EL (cell line): Measurements from ENCODE around the gene PABPN1L.
"Not testable (repeated sequence)": the region's sequence is repeated elsewhere in the genome, so short reads cannot be mapped to it uniquely, and the experiment has no call there.

Experiments
- DNase-seq: peaks from one replicate; pipeline ENCODE4 v3.0.0-alpha.2; 2016

The PABPN1L gene

DNA sequence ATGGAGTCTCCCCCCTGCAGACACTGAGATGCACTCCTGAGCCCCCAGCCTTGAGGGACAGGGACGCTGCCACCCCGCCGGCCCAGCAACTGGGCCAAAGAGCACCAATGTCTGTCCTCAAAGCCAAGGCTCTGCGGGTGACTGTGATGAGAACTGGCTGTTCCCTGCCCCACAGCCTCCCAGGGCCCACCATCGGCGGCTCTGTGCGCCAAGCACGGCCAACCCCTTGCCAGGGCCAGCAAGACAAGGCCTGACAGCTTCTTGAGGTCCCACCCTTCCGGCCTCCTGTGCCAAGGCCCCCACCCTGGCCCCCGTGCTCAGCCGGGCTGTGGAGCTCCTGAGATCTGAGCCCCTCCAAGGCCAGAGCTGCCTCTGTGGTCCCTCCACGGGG is 34.2 kb upstream of the PABPN1L start:
- no peak for DNase-seq

DNA sequence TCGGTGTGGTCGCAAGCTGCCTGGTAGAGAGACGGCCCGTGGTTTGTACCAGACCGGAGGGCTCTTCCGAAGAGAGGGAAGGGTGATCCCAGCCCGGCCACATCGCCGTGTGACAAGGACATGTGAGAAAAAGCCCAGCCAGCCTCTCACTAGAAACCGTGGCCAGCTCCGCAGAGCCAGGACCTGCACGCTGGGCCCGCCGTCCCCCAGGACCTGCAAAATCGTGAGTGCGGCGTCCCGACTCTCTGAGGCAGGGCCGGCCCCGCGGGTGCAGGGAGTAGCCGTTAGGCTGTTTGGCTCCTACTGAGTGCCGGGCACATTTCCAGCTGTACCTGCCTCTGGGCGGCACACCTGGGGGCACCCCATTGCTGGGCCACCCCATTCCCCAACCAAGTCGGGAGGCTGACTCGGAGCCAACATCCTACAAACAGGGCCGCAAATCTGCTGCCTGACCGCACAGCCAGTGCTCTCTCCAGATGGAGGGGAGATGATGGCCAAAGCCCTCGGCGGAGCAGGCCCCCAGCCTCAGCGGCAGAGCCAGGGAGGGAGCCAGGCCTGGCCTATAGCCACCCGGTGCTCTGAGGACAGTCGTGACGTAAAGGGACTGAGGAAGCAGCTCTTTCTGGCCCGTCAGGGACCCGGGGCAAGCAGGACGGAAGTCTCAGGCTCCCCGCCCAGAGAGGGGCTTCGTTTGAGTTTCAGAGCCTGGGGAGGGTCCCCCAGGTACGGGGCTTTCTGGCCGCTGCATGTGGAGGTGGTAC is 33.6 kb upstream of the PABPN1L start:
- DNase-seq = no peak

DNA sequence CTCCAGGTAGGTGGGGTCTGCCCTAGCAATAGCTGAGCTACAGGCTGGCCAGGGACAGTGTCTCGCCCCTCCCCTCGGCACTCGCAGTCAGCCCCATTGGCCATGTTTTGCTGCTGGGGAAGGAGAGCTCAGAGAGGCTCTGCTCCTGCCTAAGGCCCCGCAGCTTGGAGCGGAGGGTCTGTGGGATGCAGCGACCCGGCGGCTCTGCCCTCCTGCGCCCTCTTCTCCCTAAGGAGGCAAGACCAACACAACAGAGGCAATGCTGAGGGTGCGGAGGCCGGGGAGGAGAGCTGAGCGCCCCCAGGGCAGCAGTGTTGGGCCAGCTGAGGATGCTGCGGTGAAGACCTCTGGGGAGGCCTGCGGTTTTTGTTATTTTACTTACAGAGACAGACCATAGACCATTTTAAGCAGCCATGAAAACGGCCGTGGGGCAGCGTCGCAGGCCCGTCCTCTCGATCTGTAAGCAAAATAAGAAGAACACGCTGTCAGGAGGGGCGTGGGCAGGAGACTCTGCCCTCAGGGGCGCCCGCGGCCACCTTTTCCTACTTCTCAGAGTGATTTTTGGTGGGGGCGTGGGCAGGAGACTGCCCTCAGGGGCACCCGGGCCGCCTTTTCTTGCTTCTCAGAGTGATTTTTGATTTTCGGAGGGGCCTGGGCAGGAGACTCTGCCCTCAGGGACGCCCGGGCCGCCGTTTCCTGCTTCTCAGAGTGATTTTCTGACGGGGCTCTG is 31.4 kb upstream of the PABPN1L start:
- no peak for DNase-seq

DNA sequence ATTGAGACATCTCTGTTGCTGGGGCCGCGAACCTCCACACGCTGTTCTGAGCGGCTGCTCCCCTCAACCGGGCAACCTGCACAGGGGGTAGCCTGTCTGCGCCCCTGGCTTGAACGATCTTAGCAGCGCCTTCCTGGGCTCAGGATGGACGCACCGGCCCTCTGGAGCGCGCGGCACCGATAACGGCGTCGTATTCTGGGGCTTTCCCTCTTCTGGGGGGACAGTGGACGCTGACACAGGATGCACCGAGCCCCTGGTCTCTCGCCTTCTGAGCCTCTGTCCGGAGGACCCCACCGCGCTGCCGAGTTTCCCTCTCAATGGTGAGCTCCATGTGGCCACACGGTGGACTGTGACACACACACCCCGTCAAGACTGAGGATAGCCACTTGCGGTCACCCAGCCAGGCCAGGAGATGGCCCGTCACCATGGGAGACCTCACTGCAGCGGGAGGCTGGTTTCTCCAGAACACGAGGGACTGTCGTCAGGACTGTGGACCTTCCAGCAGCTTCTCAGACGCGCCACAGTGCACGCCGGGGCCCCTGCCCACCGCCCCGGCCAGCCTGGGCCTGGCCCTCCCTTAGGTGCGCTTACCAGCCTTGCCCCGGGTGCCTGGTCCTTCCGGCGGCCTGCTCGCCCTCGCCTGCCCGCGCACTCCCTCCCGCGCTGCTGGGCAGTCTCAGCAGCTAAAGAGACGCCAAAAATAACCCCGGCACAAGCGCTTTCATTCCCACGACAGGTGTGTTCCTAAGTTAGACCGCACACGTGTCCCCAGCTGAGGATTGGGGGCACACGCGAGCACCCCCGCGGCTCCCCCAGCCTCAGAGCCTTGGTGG is 30.0 kb upstream of the PABPN1L start:
- no peak for DNase-seq

DNA sequence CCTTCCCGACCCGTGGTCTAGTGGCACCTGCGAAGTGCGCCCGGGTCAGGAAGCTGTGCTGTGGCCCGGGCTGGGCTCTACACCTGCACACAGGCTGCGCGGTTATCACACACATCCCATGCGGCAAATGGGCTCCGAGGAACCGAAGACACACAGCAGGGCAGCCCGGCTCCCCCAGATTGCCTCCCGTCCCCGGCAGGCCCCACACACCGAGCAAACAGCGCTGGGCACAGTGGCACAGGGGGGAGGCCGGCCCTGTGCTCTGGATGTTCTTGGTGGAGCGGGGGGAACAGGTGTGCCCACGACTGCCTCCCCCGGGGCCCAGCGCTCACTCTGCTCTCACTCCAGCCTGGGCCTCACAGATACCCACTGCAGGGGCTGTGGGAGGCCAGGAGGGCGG is 28.9 kb upstream of the PABPN1L start:
- no peak for DNase-seq

DNA sequence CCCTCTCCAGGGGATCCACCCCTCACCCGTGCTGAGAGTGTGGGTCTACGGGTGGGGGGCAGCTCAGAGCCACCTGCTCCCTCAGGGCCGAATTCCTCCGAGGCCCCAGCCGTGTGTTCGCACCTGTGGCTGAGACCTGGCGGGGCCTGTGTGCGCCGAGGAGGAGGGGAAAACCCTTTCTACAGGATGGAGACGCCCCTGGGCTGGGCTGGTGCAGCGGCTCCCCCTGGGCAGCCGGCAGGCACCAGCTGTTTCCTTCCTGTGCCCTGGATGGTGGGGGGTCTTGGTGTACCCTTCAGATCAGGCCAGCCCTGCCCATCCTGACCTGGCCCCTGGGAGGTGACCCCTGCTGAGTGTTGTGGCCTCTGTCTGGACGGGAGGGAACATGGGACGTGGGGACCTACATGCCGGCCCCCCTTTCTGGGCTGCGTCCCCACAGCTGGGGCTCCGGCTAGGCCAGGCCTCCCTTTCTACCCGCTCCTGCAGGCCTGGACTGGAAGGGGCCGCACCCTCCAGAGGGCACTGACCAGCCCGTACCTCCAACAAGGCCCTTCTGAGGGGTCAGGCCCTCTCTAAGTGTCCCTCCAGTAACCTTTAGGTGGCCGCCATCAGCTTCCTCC is 28.3 kb upstream of the PABPN1L start:
- no peak for DNase-seq

DNA sequence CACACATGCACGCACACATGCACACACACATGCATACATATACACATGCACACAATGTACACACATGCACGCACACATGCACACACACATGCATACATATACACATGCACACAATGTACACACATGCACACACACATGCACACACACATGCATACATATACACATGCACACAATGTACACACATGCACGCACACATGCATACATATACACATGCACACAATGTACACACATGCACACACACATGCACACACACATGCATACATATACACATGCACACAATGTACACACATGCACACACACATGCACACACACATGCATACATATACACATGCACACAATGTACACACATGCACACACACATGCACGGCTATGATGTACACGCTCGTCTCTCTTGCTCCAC is 27.8 kb upstream of the PABPN1L start:
- not testable (repeated sequence) for DNase-seq

DNA sequence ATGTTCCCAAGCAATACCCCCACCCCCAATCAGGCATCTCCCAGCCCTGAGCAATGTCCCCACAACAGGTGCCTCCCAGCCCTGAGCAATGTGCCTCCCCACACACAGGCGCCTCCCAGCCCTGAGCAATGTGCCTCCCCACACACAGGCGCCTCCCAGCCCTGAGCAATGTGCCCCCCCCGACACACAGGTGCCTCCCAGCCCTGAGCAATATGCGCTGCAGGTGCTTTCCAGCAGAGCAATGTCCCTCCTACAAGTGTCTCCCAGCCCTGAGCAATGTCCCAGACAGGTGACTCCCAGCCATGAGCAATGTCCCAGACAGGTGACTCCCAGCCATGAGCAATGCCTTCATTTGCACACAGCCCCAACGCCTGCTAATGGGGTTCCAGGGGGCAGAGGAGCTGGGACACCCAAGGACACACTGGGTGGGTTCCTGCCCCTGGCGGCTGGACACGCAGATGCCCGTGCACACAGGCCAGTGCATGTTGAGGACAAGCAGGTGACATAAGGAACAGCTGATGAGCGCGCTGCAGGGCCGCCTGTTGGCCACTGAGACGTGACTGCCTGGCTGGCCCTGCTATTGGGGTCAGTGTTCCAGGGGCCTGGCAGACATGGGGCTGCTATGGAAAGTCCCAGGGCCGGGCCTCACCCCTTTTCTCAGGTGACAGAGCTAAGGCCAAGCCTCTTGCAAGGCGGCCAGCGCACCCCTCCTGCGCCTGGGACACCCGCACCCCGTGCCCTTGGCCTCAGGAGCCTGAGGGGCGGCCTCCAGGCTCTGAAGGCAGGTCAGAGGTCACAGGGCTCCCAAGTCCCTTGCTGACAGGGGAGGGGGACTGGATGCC is 26.9 kb upstream of the PABPN1L start:
- no peak for DNase-seq

DNA sequence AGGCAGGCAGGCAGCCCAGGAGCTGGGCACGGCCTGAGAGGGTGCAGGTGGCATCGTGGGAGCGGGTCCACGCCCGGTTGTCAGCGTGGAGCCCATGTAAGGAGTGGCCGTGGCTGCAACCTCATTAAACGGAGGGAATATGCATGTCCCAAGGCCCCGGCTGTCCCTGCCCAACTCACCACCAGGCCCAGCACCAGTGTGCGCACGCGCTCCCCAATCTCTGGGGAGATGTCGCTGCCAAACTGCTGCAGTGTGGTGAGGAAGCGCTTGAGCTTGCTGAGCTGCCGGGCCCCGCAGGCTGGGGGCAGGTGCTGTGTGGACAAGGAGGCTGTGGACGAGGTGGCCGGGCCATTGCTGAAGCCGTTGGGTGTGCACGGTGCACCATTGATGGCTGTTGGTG is 25.6 kb upstream of the PABPN1L start:
- DNase-seq = no peak

DNA sequence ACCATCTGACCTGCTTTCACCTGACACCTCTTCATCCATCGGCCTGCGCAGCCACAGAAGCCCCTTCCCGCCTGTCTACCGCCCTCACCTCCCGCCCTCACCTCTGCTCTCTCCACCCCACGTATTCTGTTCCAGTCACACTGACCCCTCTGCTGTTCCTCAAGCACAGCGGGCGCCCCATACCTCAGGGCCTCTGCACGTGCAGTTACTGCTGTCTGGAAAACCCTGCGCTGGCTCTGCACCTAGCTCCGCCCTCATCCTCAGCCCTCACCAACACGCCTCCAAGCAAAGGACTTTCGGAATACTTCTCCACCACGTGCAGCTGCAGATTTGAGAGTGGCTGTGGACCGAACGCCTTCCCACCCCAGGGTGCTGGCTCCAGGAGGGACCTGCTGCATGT is 24.6 kb upstream of the PABPN1L start:
- no peak for DNase-seq

DNA sequence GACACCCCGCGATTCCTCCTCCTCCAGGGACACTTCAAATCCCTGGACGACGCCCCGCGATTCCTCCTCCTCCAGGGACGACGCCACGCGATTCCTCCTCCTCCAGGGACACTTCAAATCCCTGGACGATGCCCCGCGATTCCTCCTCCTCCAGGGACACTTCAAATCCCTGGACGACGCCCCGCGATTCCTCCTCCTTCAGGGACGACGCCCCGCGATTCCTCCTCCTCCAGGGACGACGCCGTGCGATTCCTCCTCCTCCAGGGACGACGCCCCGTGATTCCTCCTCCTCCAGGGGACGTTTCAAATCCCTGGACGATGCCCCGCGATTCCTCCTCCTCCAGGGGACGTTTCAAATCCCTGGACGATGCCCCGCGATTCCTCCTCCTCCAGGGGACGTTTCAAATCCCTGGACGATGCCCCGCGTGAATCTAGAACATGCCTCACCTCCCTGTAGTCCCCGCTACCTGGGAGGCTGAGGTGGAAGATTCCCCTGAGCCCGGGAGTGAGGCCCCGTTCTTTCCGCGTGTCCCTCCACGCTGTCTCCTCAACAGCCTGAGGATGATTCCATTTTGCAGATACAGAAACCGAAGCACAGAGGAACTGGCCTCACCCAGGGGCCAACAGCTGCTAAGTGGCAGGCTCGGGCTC is 23.4 kb upstream of the PABPN1L start:
- not testable (repeated sequence) for DNase-seq

DNA sequence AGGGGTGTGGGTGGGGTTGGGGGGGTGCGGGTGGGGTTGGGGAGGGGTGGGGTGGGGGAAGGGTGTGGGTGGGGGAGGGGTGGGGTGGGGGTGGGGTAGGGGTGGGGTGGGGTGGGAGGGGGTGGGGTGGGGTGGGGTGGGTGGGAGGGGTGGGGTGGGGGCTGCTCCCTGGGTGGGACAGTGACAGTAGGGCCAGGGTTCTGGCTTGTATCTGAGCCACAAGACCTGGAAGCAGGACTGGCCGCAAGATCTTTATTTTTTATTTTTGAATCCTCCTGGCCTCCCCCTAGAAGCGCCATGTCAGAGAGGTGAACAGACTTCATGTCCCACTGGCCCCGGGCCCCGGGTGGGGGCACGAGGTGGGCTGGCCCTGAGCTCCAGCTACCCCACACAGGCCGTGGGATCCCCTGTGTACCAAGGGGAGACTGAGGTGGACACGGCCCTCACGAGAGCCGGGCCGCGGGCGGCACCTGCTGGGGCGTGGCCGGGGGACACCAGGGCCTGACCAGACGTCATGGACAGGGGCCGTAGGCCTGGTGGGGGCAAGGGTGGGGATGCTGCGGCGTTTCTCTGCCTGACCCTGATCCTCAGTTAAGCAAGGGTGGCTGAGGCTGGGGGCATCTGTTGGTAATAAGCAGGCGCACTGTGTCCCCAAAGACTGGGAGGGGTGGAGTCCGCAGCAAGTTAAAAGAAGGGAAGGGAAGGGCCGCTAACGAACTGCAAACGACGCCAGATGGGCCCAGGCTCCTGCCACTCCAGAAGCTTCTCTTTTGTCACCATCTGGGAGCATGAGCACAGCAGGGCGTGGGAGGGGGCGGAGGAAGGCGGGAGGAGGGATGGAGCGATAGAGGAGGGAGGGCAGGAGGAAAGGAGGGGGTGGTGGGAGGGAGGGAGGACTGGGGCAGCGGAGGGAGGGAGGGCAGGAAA is 22.3 kb upstream of the PABPN1L start:
- no peak for DNase-seq

DNA sequence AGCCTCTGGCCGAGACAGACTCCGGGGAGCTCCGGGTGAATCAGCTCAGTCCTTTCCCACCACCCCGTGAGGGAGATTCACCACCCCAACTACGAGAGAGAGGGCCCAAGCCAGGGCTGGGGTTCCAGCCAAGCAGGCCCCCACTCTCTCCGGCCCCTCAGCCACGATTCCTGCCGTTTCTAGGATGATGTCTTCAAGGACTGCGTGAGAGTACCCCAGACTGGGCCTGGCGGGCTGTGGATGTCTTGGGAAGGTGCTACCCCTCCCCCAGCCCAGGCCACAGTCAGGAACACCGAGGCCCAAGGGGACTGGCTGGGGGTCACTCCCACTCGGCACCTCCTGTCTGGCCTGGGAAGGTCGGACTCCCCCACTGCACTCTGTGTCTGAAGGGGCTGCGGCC is 21.6 kb upstream of the PABPN1L start:
- DNase-seq = no peak

DNA sequence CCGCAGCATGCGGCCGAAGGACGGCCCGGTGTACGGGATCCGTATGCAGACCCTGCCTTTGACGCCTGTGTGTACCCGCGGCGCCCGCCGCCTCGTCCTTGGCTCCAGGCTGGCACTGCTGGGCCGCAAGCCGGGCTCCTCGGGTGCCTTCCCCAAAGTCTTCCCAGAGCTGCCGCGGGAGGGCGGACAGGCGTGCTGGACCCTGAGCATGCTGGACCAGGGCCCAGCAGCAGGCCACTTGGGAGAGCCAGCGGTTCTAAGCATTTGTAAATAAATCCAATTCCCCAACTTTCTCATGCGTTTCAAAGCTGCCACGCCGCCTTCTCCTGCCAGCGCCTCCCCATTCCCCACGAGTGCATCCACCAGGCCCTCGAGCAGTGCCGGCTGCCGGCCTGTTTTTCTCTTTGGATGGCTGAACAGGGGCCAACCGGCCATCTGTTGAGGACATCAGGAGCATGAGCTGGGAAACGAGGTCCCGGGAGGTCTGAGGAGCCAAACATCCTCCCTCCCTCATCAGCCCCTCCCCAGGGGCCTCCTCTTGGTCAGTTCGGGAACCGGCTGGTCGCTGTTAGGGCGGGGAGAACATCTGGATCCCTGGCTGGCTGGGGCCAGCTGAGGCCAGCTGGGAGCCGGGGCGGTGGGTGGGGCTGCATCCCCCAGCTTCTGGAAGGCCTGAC is 20.5 kb upstream of the PABPN1L start:
- DNase-seq = no peak

DNA sequence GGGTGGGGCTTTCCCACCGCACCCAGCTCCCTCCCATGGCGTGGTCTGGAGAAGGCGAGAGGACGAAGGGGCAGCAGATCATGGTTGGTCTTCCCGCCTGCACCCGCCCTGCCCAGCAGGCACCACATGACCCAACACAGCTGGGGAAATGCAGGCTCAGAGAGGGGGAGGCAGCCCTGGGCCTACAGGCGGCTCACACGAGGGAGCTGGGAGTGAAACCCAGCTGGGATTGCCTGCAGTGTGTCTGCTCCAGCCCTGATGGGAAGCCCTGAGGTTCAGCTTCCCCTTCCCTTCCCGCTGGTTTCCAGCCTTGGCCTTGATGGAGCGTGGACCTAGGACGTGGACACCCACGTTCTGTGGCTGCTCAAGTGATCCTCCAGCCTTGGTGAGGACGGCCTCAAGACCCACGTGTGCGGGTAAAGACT is 20.0 kb upstream of the PABPN1L start:
- DNase-seq = no peak

DNA sequence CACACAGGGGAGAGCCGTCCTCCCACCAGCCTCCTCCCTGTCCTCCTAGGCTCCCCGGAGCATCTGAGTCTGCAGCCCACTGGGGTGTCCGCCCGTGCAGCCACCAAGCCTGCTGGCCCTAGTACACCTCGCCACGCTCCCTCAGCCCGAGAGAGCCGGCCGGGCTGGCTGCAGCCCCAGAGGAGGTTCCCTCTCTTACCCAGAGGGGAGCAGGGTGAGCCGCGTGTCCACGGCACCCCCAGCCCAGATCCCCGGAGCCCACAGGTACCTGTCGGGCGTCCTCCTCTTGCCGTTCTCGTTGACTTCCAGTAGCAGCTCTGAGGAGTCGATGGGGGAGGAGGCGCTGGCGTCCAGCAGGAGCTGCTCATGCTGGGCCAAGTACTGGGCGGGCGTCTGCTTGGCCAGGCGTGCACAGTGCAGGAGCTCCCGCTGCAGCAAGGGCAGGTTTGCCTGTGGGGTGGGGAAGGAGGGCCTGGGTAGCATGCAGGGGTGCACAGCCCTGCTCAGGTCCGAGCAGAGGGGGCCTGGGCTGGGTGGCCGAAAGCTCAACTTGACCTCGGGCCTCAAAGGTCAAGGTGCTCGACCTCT is 19.3 kb upstream of the PABPN1L start:
- no peak for DNase-seq

DNA sequence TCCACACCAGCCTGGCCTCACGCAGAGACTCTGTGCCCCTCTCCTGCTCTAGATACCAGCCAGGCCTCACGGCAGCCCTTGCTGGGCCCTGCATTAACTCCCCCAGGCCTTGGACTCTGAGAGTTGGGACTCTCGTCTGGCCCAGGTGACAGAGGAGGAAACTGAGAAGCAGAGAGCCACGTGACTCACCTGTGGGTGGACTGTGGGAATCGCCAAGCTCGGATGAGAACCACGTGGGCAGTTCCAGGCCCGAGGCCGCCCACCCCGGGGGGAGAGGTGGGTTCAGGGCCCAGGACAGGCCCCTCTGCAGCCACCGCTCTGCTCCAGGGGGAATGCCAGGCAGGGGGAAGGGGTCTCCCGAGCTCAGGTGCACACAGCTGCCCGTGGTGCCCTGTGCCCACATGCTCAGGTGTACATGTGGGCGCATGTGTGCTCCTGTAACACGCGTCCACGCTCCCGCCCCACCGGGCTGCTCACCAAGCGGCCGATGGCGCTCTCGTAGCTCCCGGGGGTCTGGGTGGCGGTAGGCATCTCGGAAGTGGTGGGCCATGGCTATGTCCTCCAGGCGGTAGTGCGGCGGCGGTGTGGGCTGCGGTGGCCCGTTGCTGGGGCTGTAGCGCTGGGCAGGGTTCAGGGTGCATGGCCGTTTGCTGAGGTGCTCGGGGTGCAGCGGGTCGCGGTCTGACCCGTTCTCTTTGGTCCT is 18.3 kb upstream of the PABPN1L start:
- DNase-seq = no peak

DNA sequence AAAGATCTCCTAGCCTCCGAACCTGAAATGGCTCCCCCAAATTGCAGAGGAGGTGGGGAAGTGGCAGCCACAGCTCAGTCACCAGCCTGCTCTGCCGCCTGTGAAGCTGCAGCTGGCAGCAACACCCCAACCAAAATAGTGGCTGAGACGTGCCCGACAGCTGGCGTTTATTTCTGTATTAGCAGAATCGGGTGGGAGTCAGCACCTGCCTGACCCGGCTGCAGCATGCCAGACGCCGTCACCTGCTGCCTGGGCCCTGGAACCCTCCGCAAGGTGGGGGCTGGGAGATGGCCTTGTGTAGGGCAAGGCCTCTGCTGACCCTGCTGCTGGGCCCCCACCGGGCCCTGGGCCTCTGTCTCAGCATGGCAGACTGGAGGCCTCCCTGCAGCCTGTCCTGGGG is 17.5 kb upstream of the PABPN1L start:
- no peak for DNase-seq
